PC-9 (cell line): ENCODE data around the gene YPEL1. TPM values are rescaled to one million over a fixed set of nuclear protein-coding genes. Genes with fewer than 3 reads are reported as not detected.

Experiments used
- BruUV-seq: library from RNA; stranded (reverse); fragments of 400-500 nt; replicated peaks from 2 replicates; lab custom pipeline; 2021; lab: Mats Ljungman, UMichigan
- CTCF ChIA-PET: fragments of 300-600 bp; sonication (Branson Sonifier 250); formaldehyde crosslinking; loops from one replicate; lab custom pipeline; 2022; ENCODE audit warnings: antibody characterized with exemption; lab: Charles Lee
- POLR2A ChIA-PET: fragments of 300-600 bp; sonication (Branson Sonifier 250); formaldehyde crosslinking; loops from one replicate; lab custom pipeline; 2022; ENCODE audit warnings: antibody characterized with exemption; ENCODE audit not compliant: unreplicated experiment; lab: Charles Lee
- DNase-seq, 2 experiments: peaks; one replicate each; pipeline versions ENCODE4 v3.0.0 to v3.0.0-alpha.2; 2015 to 2022; ENCODE audit warnings: mixed read lengths in 1 of 2
- H2AFZ ChIP-seq: fragments of 200-600 bp; sonication (generic); 2 replicates; pipeline ENCODE4 v1.8.1; 2017; ENCODE audit warnings: antibody characterized with exemption
- H3F3A ChIP-seq: fragments of 200-600 bp; sonication (generic); 2 replicates; pipeline ENCODE4 v1.8.1; 2017; ENCODE audit warnings: antibody characterized with exemption, mild to moderate bottlenecking, low read depth; ENCODE audit not compliant: insufficient read depth
- H3K27ac ChIP-seq: fragments of 200-600 bp; sonication (generic); 2 replicates; pipeline ENCODE4 v1.6.1; 2016; ENCODE audit warnings: mixed run types
- H3K27me3 ChIP-seq: fragments of 200-600 bp; sonication (generic); 2 replicates; pipeline ENCODE4 v1.6.1; 2016; ENCODE audit warnings: low read depth, mixed run types; ENCODE audit not compliant: insufficient read depth
- H3K36me3 ChIP-seq: fragments of 200-600 bp; sonication (generic); 2 replicates; pipeline ENCODE4 v1.6.1; 2016; ENCODE audit warnings: low read depth, mixed run types
- H3K4me1 ChIP-seq: fragments of 200-600 bp; sonication (generic); replicated peaks from 2 replicates; pipeline ENCODE4 v1.6.1; 2016; ENCODE audit warnings: mixed run types; ENCODE audit not compliant: insufficient read depth
- H3K4me2 ChIP-seq: fragments of 200-600 bp; sonication (generic); 2 replicates; pipeline ENCODE4 v1.6.1; 2017; ENCODE audit warnings: mixed run types
- H3K4me3 ChIP-seq: fragments of 200-600 bp; sonication (generic); 2 replicates; pipeline ENCODE4 v1.6.1; 2016; ENCODE audit warnings: mixed run types
- H3K79me2 ChIP-seq: fragments of 200-600 bp; sonication (generic); 2 replicates; pipeline ENCODE4 v1.6.1; 2017; ENCODE audit warnings: low read depth, mixed run types
- H3K9me2 ChIP-seq: fragments of 200-600 bp; sonication (generic); 2 replicates; pipeline ENCODE4 v1.8.1; 2017; ENCODE audit warnings: mild to moderate bottlenecking; ENCODE audit not compliant: insufficient read depth
- H3K9me3 ChIP-seq: fragments of 200-600 bp; sonication (generic); 2 replicates; pipeline ENCODE4 v1.8.1; 2016; ENCODE audit warnings: low read depth; ENCODE audit not compliant: insufficient read depth
- H4K20me1 ChIP-seq: fragments of 200-600 bp; sonication (generic); 2 replicates; pipeline ENCODE4 v1.8.1; 2017; ENCODE audit not compliant: insufficient read depth
- EZH2 ChIP-seq: fragments of 200-600 bp; sonication (generic); IDR thresholded peaks from 2 replicates; pipeline ENCODE4 v1.8.0; 2017; ENCODE audit warnings: antibody characterized with exemption, low read depth
- intact Hi-C: fragments of 100-400 bp; cut with micrococcal nuclease; formaldehyde crosslinking; loops from one replicate; pipeline ENCODE4 v1.10.0; 2022; ENCODE audit not compliant: unreplicated experiment
- total RNA-seq: library from RNA; stranded (reverse); gene quantifications from 2 replicates; pipeline ENCODE4 v1.2.3, GENCODE V29; 2021
- TF ChIP-seq, protein P1 (sequence below): fragments of 200-600 bp; sonication (generic); conservative IDR thresholded peaks from 2 replicates; pipeline ENCODE4 v1.6.1; 2017; ENCODE audit warnings: mixed run types, antibody characterized with exemption, mild to moderate bottlenecking, moderate library complexity

YPEL1 gene
- total RNA-seq, 1 experiment from 2014 or later, result 5.2 TPM

DNA sequence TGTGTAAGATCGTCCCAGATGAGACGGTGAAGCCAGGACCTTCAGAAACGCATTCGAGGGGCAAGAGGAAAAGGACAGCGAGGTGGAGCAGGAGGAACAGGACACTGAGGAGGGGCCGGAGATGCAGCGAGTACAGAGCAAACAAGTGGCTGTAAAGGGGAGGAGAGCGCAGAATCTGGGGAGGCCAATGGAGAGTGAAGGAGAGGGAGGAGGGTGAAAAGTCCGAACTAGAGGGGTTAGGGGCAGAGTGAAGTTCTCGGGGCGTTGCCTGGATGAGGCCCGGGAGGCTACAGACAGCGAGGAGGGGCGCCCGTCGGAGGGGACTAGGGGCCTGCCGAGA lies 78.6 kb downstream of the YPEL1 start:
- BruUV-seq, result no TSS peak
- Histone ChIP-seq H3K79me2 (no peaks in the 10 kb centered on the region), H3K27me3 (no peaks in the 10 kb centered on the region), H3K4me3 (peak overlapping the region; percentile 58; the same call in 1 of the 2 replicates), H4K20me1 (no peaks in the 10 kb centered on the region), H3K9me3 (no peaks in the 10 kb centered on the region), H3K27ac (no peak overlapping the region), H3K36me3 (no peaks in the 10 kb centered on the region), H2AFZ (no peak overlapping the region), H3K4me1 (0 out of 2 replicates have a peak, but pooled peaks cover 5% of the 10 kb centered on the region), H3F3A (peaks cover 12% of the 10 kb centered on the region; the same call in 1 of the 2 replicates), H3K4me2 (peak overlapping the region; percentile 68), H3K9me2 (no peaks in the 10 kb centered on the region)
- POLR2A ChIA-PET, result no interaction called here
- CTCF ChIA-PET, result no interaction called here
- intact Hi-C loops, result no loop called here
- no peak for DNase-seq
- no peak for TF ChIP-seq EZH2
- TF ChIP-seq, protein P1, sequence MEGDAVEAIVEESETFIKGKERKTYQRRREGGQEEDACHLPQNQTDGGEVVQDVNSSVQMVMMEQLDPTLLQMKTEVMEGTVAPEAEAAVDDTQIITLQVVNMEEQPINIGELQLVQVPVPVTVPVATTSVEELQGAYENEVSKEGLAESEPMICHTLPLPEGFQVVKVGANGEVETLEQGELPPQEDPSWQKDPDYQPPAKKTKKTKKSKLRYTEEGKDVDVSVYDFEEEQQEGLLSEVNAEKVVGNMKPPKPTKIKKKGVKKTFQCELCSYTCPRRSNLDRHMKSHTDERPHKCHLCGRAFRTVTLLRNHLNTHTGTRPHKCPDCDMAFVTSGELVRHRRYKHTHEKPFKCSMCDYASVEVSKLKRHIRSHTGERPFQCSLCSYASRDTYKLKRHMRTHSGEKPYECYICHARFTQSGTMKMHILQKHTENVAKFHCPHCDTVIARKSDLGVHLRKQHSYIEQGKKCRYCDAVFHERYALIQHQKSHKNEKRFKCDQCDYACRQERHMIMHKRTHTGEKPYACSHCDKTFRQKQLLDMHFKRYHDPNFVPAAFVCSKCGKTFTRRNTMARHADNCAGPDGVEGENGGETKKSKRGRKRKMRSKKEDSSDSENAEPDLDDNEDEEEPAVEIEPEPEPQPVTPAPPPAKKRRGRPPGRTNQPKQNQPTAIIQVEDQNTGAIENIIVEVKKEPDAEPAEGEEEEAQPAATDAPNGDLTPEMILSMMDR, result no peak

DNA sequence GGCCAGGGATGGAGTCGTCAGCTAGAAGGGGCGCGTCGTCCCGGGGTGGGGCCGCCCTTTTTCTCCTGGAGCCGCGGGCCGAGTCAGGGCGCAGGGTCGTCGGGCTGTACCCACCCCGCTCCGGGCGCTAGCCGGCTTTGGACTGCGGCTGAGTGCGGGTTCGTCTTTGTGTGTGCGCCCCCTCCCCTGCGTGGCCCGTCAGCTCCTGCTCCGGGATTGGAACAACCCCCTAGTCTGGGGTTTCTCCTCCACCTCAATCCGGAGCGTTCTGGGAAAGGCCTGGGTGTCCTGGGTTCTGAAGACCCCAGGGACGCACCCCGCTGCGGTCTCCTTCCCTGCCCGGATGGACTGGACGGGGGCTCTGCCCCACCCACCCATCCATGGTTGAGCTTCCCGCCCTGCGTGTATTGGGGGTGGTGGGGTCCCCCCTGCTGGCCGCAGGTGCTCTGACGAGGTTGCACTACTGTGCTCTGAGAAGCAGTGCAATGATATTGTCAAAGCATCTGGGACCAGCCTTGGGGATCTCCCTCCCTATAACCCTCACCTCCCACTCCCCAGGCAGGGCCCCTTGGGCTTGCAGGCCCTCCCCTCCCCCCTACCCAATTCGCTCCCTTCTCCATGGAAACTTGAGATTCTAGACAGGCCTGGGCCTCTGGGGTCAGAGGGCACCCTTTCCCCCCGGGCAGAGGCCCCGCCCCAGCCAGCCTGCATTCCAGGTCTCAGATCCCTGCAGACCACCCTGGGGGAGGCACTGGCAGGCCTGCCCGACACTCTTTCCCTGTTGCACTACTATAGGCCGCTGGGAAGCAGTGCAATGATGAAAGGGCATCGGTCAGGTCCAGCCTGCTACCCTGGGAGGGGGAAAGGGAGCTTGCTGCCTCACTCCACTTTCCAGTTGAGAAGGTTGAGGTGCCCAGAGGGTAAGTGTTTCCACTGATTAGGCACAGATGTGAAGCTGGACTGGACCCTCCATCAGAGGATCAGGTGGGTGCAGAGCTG lies 82.7 kb downstream of the YPEL1 start:
- H3F3A ChIP-seq, result peaks cover 12% of the 10 kb centered on the region; the same call in 1 of the 2 replicates
- peak overlapping the region; percentile 92 for H3K4me2 ChIP-seq
- peak overlapping the region; percentile 56 for H3K4me3 ChIP-seq
- H3K9me3 ChIP-seq, result no peaks in the 10 kb centered on the region
- TF ChIP-seq EZH2, result no peak
- TF ChIP-seq, protein P1, result no peak
- BruUV-seq, result TSS peak; percentile 45
- H4K20me1 ChIP-seq, result no peaks in the 10 kb centered on the region
- H3K36me3 ChIP-seq, result no peaks in the 10 kb centered on the region
- 0 out of 2 replicates have a peak, but pooled peaks cover 8% of the 10 kb centered on the region for H3K4me1 ChIP-seq
- no peaks in the 10 kb centered on the region for H3K27me3 ChIP-seq
- DNase-seq, result no peak
- intact Hi-C loops, result no loop called here
- POLR2A ChIA-PET, result no interaction called here
- H3K79me2 ChIP-seq, result no peaks in the 10 kb centered on the region
- CTCF ChIA-PET, result no interaction called here
- no peaks in the 10 kb centered on the region for H3K9me2 ChIP-seq
- peak overlapping the region; percentile 87; the same call in 1 of the 2 replicates for H2AFZ ChIP-seq
- H3K27ac ChIP-seq, result no peak overlapping the region

DNA sequence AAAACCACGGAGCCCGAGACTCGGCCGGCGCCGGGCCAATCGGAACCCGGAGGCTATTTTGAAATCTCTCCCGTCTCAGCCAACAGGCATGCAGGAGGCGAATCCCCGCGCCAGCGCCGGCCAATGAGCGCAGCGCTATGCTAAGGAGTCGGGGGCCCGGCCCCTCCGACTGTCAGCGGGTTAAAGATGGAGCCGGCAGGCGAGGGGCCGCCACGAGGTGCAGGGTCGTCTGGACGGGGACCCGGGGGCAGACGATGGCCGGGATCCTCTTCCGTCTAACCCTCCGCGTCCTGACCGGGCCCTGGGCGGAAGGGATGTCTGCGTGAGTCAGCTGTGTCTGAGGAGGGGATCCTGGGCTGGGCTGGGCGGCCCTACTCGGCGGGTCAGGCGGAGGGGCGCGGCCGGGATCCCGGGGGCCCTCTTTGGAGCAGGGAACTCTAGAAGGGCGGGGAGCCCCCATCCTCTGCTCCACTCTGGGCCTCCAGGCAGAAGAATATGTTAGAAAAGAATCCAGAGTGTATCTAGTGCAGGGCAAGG lies 83.5 kb downstream of the YPEL1 start:
- peak; percentile 71 to 77 for DNase-seq
- H3K27me3 ChIP-seq, result no peaks in the 10 kb centered on the region
- H3K9me2 ChIP-seq, result no peaks in the 10 kb centered on the region
- H4K20me1 ChIP-seq, result no peaks in the 10 kb centered on the region
- H3K27ac ChIP-seq, result no peak overlapping the region
- H2AFZ ChIP-seq, result peak overlapping the region; percentile 87
- BruUV-seq, result no TSS peak
- 0 out of 2 replicates have a peak, but pooled peaks cover 8% of the 10 kb centered on the region for H3K4me1 ChIP-seq
- ChIA-PET CTCF (no interaction called here), POLR2A (no interaction called here)
- H3K4me3 ChIP-seq, result peak overlapping the region; percentile 56
- H3K4me2 ChIP-seq, result peak overlapping the region; percentile 92
- no peaks in the 10 kb centered on the region for H3K79me2 ChIP-seq
- no peaks in the 10 kb centered on the region for H3K9me3 ChIP-seq
- no peaks in the 10 kb centered on the region for H3K36me3 ChIP-seq
- TF ChIP-seq EZH2, result no peak
- TF ChIP-seq, protein P1, result no peak
- intact Hi-C loops, result no loop called here
- H3F3A ChIP-seq, result peaks cover 11% of the 10 kb centered on the region; the same call in 1 of the 2 replicates
